GM19467 (cell line): ENCODE results near the gene AAMP.

ENCODE experiments used
- ATAC-seq: cut with Tn5 transposase; IDR thresholded peaks from one replicate; pipeline ENCODE4 v1.9.1; 2021; ENCODE audit warnings: mild to moderate bottlenecking, moderate library complexity; ENCODE audit not compliant: unreplicated experiment

Gene AAMP

DNA sequence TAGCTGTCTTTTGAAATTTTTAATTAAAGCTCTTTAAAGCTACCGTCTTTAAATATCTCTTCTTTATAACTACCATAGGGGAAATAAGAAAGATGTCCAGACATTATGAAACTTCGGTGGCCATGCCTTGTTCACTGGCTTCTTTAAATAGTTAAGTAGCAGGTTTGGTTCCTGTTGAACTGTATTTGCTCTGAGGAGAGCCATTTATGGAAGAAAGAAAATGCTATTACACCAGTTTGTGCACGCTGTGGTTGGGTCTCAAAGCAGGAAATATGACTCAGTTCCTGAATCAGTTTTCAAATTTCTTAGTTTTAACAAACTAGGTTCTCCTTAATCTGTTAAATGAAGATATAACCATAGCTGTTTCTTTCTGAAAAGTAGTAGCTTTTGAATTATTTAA, 40.7 kb downstream of the AAMP start:
- ATAC-seq = peak; percentile 57

DNA sequence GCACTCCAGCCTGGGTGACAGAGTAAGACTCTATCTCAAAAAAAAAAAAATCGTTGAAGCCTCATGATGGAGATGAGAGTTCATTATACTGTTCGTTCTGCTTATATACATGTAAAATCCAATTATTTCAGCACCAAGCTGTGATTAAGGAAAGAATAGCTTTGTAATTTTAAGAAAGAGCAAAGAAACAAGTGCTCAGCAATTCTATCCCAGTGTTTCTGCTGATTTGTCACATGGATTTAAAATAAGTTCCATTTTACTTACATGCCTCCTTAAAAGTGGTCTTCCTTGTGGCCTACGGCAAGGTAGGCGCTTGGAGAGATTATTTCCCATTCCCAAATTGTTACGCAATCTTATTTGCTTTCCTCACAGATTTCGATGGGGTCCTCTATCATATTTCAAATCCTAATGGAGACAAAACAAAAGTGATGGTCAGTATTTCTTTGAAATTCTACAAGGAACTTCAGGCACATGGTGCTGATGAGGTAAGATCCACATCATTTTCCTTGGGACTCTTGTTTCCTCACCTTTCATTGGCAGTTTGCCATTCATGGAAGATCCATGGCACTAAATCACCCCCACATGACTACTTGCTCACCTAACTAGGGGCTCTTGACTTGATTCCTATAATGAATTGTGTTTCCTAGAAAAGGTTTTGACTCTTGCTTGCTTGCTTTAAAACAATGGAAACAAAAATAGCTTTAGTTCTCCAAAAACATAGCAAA, 41.4 kb downstream of the AAMP start:
- ATAC-seq = no peak

DNA sequence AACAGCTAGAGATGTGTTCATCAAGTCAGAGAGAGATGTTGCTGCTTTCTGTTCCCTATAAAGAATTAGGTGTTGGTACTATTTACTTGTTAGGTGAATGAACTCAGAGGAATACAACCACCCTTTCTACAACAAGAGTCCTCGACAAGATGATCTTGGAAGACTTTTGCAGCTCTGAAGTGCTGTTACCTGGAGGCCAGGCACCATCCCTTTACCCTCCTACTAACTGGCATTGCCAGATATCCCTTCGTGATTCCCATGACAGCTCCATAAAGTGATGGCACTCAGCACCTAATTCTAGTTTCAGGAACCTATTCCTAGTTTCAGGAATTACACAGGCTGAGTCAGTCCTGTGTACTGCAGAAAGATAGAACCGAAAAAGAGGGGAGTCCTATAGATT, 43.0 kb downstream of the AAMP start:
- ATAC-seq = no peak

DNA sequence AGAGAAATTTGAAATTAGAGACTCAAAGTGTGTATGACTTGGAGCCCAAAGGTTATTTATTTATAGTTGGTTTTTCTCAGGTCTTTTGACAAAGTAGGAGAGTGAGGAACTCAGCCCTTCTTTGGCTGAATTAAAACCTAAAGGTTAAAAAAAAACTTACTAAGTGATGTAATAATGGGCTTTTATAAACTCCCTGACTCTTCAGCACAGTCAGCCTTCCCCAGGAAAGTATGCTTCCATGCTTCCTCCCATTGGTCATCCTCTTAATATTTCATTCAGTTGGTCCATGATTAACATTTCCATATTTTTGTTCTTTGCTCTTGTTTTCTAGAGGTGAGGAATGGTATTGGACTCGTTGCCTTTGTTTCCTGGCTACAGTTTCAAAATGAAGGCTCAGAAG, 45.8 kb downstream of the AAMP start:
- no peak for ATAC-seq

DNA sequence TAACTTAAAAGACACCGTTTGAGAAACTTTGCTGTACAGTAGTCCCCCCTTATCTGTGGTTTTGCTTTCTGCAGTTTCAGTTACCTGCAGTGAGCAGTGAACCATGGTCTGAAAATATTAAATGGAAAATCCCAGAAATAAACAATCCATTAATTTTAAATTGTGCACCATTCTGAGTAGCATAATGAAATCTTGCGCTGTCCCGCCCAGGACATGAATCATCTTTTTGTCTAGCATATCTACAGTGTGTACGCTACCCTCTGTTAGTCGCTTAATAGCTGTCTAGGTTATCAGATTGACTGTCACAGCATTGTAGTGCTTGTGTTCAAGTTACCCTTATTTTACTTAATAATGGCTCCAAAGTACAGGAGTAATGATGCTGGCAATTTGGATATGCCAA, 46.9 kb downstream of the AAMP start:
- no peak for ATAC-seq

DNA sequence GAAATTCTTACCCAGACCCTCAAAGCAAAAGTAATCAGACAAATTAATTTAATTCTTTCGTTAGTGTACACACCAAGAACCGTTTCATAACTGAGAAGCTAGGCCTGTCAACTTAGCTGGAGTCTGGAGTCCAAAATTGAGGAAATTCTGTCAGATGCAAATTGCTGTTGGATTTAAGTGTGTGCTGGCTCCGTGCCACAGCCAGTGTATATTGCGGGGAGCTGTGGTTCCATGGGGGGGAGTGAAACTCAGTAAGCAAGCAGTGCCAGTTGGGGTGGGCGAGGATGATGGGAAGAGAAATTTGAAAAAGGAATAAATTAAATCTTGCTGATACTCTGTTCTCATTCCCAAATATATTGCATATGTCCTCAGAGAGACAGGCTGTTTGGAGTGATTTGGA, 48.9 kb downstream of the AAMP start:
- no peak for ATAC-seq

DNA sequence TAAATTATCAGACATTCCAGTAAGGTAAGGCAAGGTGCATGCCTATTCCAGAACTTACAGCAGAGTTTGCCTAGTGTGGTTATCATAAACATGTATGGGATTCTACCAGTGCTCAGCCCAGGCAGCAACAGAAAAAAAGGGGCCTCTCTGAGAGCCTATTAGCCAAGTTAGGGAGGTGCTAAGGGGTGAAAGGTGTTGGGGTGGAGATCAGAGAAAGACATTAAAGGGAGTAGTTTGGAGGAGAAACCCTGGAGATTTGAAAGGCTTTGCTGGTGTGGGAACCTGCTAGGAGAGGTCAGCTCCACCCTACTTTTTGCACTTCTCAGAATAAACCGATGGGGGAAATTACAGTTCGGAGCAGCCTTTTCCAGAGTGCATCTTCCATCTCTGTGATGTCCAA, 50.0 kb downstream of the AAMP start:
- no peak for ATAC-seq

DNA sequence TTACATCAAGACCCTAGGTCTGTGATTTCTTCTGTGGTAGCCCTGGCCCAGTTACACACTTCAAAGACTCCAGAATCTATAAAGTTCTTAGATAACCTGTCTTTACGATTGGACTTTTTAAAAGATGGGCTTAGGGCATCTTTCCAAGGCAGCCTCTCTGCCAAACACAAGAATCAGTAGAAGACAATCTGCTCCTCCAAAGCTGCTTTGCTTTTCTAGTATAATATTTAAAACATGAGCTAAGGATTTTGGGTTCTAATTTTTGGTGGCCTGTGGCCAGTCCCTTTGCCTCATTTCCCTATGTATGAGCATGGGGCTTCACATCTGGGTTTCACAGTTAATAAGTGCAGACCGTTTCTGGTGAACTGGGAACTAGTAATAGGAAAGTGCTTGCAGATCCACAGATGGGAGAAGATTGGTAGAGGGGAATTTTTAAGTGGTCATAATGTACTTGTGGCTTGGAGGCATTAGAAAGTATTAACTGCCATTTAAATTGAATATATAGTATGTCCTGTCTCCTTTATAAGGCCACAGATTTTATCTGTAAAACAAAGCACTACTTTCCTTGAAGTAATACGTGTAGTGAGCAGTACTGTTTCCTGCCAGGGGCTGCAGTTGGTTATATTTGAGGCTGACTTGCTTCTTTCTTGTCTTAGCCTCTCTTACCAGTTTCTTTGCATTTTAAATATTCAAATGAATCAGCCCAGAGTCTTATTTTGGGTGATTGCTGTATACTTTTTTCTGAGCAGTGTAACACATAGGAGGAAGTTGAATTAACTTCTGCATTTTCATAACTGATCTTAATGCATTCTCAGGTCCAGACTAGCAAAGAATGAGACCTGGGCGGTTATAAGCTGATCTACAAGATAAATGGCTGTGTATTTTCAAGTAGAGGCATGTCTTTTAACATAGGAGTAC, 51.4 kb downstream of the AAMP start:
- peak; percentile 40 for ATAC-seq

DNA sequence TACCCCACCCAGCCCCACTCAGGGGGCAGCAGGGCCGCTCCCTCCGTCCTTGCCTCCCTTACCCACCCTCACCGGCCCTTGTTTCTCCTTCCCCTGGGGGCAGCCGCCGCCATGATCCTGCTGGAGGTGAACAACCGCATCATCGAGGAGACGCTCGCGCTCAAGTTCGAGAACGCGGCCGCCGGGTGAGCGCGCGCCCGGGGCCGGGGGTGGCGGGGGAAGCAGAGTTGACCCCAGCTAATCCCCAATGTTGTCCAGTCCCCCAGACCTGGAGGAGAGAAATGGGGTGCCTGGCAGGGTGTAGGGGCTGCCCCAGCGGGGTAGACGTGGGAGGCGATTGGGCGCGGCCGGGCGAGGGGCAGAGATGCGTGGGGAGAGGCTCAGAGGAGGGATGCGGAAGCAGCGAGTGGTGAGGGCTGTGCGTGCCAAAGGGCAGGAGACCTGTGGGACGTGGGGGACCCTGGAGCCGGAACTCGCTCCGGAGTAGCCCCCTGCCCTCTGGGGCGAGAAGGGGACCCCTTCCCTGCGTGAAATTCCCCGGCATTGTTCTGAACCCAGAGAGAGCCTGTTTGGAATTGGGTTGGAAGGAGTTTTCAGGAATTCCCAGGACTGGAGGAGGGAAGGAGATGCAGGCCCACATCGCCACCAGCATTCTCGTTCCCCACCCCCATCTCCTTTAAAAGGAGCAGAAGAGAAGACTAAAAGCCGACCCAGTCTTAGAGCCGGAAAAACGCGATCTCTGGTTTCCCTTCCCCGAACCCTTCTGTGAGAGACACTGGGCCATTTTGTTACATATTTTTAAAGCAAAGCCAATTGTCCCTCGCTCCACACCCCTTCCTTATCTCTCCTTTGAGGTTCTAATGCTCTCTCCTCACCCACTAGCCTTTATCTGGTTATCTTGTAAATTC, 52.3 kb downstream of the AAMP start:
- ATAC-seq = no peak

DNA sequence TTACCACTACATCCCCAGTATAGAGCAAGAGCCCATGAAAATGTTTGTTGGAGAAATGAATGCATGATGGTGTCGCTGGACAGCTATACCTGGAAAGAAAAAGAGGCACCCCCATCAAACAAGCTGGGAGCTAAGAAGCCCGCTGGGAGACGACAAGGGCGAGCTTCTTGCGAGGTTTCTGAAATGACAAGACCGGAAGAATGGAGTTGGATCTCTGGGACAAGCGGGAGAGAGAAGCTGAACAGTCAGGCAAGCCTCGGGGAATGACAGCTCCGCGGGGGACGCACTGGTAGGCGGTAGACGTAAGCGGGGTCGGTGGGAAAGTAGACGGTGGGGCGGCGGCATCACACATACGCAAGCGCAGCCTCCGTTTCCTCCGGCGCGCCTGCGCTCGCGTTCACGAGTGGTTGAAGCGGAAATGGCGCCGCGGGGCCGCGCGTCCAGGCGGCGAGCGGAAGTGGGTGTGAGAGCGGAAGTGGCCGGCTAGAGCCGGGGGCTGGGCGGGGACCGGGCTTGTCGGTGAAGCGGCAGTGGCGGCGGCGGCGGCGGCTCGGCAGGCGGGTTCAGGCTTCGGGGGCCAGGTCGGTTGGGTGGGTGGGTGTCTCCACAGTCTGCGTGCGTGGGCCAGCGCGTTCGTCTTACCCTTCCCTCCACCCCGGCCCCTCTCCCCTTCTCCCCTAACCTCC, 53.1 kb downstream of the AAMP start, which contains the start of gene ARPC2:
TSS of gene ARPC2 (plus strand) at position 516 of the 686 bp plus-strand sequence. CDS start 282 bp downstream, outside the sequence.
- ATAC-seq = peak; percentile 62

DNA sequence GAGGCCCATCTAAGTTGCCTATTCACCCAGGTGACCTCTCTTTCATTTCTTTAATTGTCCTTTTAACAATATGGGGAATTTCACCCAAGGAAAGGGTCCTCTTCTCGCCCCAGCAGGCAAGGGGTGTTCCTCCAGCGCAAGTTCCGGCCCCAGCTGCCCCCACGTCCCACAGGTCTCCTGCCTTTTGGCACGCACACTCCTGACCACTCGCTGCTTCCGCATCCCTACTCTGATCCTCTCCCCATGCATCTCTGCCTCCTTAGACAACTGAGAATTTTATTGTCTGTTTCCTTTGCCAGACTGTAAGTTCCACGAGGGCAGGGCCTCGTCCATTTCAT, 53.6 kb downstream of the AAMP start:
- ATAC-seq = no peak
